T1000 (cell line): ENCODE measurements around the gene SIGMAR1.

Source experiments
- DNase-seq: peaks from one replicate; lab custom pipeline; 2025; ENCODE audit warnings: mixed read lengths; lab: John Stamatoyannopoulos, UW

SIGMAR1 gene

DNA sequence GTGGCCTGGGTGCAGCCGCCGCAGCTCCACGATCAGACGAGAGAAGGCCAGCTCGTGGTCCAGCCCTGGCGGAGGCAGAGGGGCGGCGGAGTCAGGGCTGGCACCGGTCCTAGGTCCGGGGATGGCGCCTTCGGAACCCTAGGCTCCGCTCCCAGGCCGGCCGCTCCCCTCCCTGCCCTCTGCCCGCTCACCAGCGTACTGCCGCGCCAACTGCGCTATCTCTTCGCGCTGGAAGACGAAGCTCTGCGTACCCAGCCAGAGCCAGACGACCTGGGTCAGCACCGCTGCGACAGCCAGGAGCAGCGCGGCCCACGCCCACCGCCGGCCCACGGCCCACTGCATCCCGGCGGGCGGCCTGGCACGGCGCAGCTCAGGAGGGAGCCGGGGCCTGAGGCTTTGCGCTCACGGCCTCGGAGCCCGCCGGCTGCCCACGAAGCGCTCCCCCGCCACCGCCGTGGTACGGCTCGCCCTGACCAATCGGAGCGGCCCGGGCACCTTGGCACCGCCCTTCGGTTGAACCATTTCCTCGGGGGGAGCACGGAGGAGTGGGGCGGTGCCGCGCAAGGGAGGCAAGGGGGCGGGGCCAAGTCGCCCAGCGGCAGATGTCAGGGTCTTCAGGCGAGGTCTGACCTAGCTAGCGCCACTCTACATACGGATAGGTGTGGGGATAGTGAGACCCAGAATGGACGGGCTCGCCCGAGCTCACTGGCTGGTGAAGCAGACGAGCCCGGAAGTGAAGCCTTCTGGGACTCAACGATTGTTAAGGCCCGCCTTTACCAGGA, at the start of gene SIGMAR1:
TSS of gene SIGMAR1 (minus strand) at position 432 of the 782 bp plus-strand sequence. CDS start at position 342, 90 bp downstream.
- peak; percentile 65 for DNase-seq

DNA sequence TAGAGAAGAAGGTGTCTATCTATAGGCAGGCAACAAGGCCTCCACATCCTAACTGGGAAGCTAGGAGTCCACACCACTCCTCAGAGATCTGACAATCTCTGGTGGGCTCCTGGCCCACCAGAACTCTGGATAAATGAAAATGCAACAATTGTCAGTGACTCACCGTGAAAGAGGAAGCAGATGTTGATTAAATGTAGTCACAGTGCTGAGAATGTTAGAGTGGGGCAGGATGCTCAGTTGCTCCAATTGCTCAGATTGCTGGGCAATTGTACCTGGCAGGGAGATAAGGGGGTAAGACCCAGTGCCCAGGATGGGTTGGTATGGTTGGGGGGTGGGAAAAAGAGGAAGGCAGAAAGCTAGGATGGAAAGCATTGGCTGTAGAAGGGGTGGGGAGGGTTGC, 49.1 kb upstream of the SIGMAR1 start:
- DNase-seq, result no peak

DNA sequence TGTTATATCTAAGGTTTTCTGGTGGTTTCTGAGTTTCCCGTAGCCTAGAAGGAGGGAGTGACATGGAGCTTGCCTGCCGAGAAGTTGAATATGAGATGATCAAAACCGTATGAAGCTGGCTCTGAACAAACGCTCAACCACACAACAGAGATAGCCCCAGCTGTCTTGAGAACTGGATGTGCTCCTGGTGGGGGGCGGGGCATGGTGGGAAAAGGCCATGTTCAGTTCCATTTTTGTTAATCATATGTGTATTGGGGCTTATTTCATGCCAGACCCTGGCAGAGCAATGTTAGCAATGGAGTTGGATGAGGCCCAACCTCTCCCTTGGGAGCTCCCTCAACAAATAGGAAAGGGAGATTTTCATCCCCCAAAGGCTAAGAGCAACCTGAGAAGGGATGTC, 48.6 kb upstream of the SIGMAR1 start:
- no peak for DNase-seq

DNA sequence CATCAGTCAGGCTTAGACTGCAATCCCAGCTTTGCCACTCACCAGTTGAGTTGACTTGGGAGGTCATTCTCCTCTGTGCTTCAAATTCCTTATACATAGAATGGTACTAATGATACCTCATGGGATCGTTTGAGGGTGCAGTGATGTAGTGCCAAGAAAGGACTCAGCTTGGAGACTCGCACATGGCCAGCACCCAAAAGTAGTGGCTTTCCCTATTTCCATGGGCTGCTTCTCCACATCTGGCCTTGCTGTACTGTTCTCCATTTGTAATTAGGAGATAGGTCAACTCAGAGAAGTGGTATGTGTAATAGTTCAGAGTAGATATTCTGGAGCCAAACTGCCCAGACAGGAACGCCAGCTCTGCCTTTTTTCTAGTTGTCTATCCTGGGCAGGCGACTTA, 48.0 kb upstream of the SIGMAR1 start:
- DNase-seq, result no peak

DNA sequence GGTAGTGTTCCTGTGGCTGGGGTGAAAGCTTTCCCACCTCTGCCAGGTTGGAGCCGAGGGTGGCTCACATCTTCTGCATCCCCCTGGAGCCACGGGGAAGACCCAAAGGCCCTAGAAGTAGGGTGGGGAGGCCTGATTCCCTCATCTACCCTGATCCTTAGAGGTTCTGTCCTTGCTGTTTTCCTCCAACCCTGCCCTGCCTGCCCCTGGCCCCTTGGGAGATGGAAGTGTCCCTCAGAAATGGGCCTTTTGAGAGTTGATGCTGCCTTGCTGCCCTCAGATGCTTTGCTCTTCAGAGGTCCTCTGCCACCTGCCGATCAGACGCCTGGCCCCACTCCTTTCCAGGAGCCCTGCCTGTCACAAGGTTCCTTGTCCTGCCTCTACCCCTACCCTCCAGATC, 47.2 kb upstream of the SIGMAR1 start:
- no peak for DNase-seq

DNA sequence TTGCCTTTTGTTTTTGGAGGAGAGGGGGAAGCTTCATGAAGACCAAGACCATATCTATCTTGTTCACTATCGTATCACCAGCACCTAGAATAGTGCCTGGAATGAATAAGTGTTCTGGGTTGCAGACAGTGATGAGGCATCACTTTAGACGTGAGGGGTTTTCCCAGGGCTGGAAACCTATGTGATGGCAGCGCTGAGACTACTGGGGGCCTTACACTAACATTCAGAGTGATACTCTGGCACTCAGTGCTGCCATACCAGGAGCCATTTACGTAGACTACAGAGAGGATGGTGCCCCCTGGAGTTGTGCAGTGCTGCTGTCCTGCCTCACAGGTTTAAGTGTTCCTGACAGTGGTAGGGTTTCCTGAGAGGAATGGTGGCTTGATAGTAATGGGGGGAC, 46.6 kb upstream of the SIGMAR1 start:
- no peak for DNase-seq

DNA sequence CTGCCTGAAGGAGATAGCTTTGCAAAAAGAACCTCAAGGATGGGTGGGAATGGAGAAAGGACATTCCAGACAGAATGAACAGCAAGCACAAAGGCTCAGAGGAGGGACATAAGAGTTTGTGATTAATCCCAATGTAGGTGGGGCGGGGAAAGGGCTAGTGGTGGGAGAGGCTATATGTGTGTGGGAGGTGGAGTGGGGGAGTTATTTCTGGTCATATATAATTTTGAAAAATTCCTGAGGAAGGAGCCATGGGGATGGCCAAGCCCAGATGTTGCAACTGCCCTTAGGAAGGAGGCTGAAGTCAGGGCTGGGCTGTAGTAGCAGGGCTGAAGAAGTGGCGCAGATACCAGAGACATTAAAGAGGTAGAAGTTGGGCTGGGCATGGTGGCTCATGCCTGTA, 38.3 kb upstream of the SIGMAR1 start:
- no peak for DNase-seq

DNA sequence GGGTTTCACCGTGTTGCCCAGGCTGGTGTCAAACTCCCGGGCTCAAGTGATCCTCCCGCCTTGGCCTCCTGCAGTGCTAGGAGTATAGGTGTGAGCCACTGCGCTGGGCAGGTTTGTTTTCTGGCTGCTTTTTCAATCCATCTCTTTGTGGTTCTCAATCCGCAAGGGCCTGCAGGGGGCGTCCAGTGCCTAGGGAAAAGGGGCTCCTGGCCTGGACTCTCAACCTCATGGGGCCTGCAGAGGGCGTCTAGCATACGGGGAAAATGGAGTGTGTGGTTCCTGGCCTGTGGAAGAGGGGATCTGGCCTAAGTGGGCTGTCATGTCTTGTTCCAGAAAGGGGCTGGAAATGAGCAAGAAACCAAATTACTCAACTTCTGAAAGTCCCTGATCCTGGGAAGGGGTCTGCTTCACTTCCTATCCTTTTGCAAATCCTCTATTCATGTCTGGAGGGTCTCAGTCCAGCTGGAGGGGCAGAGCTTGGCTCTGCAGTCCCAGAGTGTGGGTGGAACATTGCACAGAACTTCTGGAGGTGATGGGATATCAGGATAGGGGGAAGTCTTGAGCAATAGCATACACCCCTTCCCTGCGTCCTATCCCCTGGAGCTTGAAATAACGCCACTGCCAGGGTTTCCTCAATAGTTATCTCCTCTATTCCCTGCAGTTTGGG, 37.6 kb upstream of the SIGMAR1 start:
- no peak for DNase-seq

DNA sequence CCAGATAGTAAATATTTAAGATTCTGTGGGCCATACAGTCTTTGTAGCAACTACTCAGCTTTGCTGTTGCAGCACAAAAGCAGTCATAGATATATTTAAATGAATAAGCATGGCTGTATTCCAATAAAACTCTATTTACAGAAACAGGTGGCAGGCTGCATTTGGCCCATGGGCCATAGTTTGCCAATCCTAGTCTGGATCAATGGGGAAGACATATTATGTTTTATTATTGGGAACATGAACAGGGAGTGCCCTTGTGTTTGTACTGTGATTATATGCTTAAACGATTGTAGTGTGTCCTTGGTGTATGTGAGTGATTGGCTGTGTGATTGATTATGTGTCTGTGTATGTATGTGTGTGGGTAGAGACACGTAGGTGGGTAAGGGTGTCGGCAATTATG, 36.9 kb upstream of the SIGMAR1 start:
- no peak for DNase-seq

DNA sequence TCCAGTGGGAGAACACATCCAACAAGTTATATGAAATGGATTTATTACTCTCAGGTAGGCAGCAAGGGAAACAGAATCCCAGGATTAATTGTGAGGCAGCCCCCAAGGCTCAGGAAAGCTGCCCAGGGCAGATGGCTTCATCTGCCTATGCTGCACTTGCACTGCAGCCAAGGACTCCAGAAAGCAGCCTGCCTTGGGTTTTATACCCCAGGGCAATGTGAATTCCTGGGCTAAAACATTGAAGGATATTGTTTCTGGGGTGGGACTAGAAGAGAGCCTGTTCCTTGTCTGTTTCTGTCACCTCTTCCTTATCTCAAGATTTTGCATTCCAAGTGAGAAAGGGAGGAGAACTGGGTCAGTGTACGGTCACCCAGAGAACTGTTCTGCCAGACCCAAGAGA, 33.7 kb upstream of the SIGMAR1 start:
- DNase-seq, result no peak

DNA sequence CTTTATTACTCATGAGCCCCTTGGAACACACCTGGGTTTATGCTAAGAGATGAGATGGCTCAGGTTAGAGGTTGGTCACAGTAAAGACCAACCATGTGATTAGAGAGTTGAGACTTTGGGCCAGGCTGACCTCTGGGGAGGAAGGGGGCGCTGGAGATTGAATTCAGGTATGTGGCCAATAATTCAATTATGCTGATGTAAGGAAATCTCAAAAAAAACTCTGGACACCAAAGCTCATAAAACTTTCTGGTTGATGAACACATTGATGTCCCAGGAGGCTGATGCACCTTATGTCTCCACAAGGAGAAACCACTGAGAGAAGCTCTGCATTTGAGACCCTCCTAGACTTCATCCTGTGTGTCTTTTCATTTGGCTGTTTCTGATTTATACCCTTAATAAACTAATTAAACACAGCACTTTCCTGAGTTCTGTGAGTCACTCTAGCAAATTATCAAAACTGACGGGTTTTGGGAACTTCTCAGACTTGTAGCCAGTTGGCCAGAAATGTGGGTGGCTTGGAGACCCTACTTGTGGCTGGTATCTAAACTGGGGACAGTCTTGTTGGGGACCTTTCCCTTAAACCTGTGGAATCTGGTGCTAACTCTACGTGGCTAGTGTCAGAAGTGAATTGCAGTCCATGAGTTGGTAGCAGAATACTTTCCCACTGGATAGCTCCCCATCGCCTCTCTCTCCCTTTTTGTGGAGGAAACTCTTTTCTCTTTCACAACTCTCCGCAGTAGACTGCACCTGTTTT, 32.4 kb upstream of the SIGMAR1 start:
- no peak for DNase-seq

DNA sequence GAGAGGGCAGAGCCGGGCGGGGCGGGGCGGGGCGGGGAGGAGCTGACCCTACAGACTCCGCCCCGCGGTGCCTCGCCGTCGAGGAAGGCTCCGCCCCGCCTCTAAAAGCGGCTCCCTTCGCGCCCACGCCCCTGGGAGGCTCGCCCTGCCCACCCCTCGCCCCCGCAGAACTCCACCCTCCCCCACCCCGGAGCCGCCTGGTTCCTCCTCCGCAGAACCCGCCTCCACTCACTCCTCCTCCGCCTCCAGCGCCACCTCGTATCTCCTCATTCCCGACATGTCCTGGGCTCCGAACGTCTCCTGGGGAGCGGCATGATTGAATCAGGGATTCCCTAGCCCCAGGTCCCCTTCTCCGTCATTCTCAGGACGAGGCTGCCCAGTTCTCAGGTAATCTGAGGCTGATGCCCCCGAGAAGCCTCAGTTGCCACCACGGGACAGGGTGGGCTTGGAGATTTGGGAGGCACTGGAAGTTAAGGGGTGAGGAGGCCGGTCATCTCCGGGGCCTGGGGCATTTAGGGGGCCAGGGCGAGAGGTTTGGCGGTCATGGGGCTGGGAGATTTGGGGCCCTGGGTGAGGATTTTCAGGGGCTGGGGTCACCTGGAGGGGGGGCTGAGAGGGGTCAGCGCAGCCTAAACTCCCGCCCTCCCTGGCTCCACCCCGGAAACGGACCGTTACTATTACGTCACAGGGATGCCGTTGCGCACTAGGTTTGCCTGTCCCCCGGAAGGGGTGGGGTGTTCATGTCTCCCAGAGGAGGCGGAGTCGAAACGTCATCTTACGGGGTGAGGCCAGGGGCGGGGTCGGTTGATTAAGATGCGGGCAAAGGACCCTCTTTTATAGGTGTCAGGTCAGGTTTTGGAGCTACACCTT, 28.0 kb upstream of the SIGMAR1 start:
- peak; percentile 75 for DNase-seq

DNA sequence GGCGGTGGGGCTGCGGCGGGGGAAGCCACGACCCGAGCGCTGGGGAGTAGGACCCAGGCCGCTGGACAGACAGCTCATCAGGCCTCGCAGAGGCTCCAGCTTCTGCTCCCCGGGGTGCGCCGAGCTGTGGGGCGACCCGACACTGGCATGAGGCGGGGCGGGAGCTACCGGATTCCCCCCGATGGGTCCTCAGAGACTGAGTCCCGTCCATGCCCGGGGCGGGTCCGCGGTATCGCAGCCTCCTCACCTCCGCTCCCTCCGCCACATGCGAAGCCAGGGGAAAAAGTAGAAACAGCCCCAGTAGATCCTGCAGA, 27.4 kb upstream of the SIGMAR1 start:
- DNase-seq, result no peak

DNA sequence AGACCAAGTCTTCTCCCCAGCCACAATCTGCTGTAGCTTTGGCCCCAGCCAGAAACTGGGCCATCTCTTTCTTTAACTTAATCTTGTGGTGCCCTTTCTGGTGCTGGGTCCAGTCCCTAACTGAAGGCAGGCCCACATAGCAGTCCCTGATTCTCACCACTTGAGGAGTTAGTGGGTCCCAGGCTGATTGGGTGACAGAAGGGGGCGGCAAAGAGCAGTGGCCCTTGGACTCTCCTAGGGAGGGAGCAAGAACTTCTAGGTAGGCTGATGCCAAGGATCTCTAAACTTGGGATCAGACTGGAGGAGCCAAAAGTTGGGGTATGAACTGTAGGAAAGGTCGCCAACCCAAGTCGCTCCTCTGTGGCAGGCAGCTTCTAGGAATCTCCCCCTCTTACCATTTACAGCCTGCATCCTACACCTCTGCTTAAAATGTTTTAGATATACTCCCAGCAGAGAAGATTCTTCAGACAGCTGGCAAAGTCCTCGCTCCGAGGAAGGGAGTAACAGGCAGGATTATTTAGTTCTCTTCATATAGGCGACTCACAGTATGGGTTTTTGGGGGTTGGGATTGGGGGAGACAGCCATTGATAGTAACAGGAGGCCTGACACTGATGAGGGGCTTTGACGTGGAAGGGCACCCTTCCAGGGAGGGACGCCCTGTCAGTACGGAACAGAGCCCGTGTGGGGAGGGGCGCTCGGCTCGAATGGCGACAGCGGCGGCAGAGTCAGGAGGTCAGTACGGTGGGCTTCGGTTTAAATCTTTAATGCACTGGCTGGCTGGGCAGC, 26.9 kb upstream of the SIGMAR1 start:
- DNase-seq, result peak; percentile 29

DNA sequence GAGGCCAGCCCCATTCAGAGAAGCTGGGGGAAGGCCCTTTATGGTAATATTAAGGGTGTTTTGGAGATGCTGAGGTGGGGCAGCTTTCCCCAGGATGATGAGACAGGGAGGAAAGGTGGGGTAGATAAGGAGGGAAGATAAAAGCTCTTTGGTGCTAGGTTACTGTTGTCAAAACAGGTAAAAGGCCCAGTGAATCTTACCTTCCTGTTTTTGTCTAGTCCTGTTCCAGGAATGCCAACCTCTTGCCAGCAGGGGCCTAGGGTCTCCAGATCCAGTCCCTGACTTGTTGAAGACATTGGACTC, 25.7 kb upstream of the SIGMAR1 start:
- no peak for DNase-seq

DNA sequence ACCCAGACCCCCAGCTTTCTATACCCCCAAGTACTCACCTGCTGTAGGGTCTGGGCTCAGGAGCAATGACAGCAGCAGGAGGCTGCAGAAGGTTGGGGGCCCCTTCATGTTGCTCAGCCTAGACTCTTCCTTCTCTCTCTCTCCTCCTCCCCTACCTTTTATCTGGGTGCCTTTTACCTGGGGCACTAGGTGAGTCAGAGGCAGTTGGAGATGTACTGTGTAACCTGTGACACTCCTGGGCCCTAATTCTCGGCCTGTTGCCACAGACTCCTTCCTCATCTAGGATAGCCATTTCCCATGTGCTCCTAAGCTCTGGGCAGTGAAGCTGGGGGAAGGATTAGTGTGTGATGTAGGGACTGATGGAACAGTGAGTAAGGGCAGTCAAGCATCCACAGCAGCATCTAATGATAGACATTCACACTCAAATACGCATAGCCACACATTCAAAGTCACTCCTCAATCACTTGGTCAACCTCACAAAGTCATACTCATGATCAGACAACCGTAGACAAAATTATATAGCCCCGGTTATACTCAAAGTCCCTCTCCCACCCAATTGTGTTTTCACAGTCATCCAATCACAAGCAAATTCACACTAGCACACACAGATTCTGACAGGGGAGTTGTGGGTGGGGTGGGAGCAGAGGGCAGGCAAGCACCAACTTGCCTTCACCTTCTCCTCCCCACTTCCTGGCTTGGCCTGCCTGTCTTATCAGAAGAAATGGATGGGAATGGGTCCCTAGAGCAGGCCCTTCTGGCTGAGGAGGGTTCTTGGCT, 25.1 kb upstream of the SIGMAR1 start, which contains the start of gene CCL27:
TSS of gene CCL27 (minus strand) at position 132 of the 777 bp plus-strand sequence. CDS start at position 108, 24 bp downstream.
- no peak for DNase-seq

DNA sequence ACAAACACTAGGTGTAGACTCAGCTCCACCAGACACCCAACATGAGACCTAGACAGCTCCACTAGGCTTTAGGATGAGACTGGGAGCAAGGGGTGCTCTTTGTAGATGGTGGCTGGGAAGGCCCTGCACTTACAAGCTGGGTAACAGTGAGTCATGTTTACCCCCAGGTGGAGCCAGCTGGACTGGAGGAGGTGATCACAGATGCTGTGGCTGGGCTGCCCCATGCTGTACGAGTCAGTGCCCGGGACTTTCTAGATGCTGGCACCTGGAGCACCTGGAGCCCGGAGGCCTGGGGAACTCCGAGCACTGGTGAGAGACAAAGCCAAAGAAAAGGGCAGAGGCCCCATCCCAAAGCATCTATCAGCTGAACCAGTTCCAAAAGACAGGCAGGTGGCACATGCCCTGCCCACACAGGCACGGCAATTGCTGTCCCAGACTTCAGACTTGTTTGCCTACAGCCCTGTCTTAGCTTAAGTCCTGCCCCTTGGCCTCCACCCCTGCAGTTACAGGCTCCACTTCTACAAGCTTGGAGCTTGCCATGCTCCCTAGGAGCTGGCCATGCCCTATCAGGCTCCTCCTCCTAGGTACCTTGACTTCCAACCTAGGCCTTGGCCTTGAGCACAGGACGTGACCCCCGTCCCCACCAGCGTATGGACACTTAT, 22.1 kb upstream of the SIGMAR1 start:
- DNase-seq, result no peak

DNA sequence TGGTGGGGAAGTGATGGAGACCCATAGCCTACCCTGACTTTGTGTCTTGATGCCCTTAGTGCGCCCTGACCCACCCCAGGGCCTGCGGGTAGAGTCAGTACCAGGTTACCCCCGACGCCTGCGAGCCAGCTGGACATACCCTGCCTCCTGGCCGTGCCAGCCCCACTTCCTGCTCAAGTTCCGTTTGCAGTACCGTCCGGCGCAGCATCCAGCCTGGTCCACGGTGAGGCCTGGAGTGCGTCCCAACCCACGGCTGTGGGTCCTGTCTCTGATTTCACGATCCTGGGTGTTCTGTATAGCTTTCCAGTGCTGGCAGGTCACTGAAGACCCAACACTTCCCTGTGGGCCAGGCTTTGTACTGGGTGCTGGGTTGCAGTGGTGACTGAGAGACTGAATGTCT, 20.9 kb upstream of the SIGMAR1 start:
- DNase-seq, result no peak

DNA sequence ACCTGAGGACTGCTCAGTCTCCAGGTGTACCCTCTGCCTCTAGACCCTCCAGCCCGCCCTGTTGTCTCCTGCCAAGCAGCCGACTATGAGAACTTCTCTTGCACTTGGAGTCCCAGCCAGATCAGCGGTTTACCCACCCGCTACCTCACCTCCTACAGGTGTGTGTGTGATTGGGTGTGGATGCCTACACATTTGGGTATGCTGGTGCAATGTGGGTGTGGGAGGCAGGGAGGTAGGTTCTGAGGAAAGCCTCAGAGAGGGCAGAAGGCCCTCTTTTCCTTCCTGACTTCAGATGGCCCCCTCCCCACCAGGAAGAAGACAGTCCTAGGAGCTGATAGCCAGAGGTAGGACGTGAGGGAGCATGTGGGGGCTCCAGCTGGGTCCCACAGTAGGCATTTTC, 19.4 kb upstream of the SIGMAR1 start:
- no peak for DNase-seq

DNA sequence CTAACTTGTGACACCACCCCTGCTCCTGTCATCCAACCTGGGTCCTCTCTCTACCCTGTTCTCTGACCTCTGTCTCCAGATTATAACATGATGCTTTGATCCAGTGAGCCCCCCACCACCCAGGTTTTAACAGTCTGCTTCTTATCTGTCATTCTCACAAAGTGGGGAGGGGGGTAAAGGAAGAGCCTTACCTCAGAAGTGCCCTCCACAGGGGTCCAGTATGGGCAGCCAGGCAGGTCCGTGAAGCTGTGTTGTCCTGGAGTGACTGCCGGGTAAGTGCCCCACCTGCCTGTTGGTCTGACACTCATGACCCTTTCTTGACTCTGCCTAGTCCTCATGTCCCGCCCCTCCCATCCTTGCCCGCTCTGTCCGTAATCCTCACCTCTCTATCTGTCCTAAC, 17.8 kb upstream of the SIGMAR1 start:
- no peak for DNase-seq
